Cardiac fibroblast (primary cell): Measurements from ENCODE around the gene EME2.

Experiments
- DNase-seq, 2 donors: peaks; one replicate each; pipeline versions ENCODE4 v3.0.0 to v3.0.0-alpha.2; 2010; ENCODE audit warnings: low read depth in 2 of 2
- H3K4me3 ChIP-seq, 2 donors: replicated peaks in 1 of 2; 1 replicate in 1 of 2; 2 replicates in 1 of 2; pipeline ENCODE4 v1.5.1; 2011; ENCODE audit warnings: low read depth in 2 of 2, low read length in 2 of 2, mild to moderate bottlenecking in 2 of 2, moderate library complexity in 1 of 2
- CTCF ChIP-seq: IDR thresholded peaks from one replicate; pipeline ENCODE4 v1.5.1; 2011; ENCODE audit warnings: low read depth, mild to moderate bottlenecking, low read length, inconsistent platforms

Gene EME2

GRCh38 chr16:1775006-1775845 is 2.6 kb downstream of the EME2 start:
- no peak overlapping the region for H3K4me3 ChIP-seq
- no peak for DNase-seq
- no peak for TF ChIP-seq CTCF

GRCh38 chr16:1775846-1776671 is 3.4 kb downstream of the EME2 start:
- TF ChIP-seq CTCF = no peak
- H3K4me3 ChIP-seq = no peak overlapping the region
- no peak for DNase-seq

- H3K4me3 ChIP-seq = no peak overlapping the region
- no peak for TF ChIP-seq CTCF
- DNase-seq = no peak
Measured at GRCh38 chr16:1776672-1776955, 4.0 kb downstream of the EME2 start.

- no peak overlapping the region for H3K4me3 ChIP-seq
- TF ChIP-seq CTCF = no peak
- DNase-seq = no peak
Measured at GRCh38 chr16:1776991-1777374, 4.4 kb downstream of the EME2 start.

- DNase-seq = no peak
- H3K4me3 ChIP-seq = no peak overlapping the region
- no peak for TF ChIP-seq CTCF
Measured at GRCh38 chr16:1777375-1778199, 5.0 kb downstream of the EME2 start.

GRCh38 chr16:1778200-1779179 is 5.9 kb downstream of the EME2 start:
- TF ChIP-seq CTCF = no peak
- H3K4me3 ChIP-seq = no peak overlapping the region

More at GRCh38 chr16:1778200-1779179, 5.9 kb downstream of the EME2 start:
- no peak for DNase-seq
